AG04450 (cell line): ENCODE data around the gene IGFBP3. TPM values are rescaled to one million over a fixed set of nuclear protein-coding genes. Genes with fewer than 3 reads are reported as not detected.
A peak's percentile ranks its signal among the peaks of the same experiment; 100 is the strongest.

Experiments used
- CTCF ChIA-PET: fragments of 300-600, 350-600 bp; formaldehyde crosslinking; extraction: SDS; loops from one replicate; lab custom pipeline; 2022; ENCODE audit warnings: antibody characterized with exemption, inconsistent platforms; lab: Charles Lee
- POLR2A ChIA-PET: fragments of 350-600 bp; formaldehyde crosslinking; extraction: SDS; loops from one replicate; lab custom pipeline; 2021; ENCODE audit warnings: antibody characterized with exemption, inconsistent platforms; lab: Yijun Ruan, JAX
- DNase-seq: peaks from one replicate; pipeline ENCODE4 v3.0.0-alpha.2; 2011; ENCODE audit warnings: low read depth, low spot score
- H3K27ac ChIP-seq: one replicate; pipeline ENCODE4 v1.5.1; 2012; ENCODE audit warnings: low read depth, low read length, control low read depth
- H3K27me3 ChIP-seq: one replicate; pipeline ENCODE4 v1.6.0; 2012; ENCODE audit warnings: low read length; ENCODE audit not compliant: control insufficient read depth, insufficient read depth
- H3K4me3 ChIP-seq: 2 replicates; pipeline ENCODE4 v1.5.1; 2011; ENCODE audit warnings: mild to moderate bottlenecking, low read depth, low read length, control low read depth
- H3K9me3 ChIP-seq: 2 replicates; pipeline ENCODE4 v1.5.1; 2012; ENCODE audit warnings: low read length; ENCODE audit not compliant: control insufficient read depth, insufficient read depth
- polyA plus RNA-seq: library from polyadenylated mRNA; depleted of rRNA; stranded (reverse); fragments of >200 nt; gene quantifications from 2 replicates; pipeline ENCODE4 v1.2.3, GENCODE V29; 2011; rRNA removed
- TF ChIP-seq, protein P1 (sequence below): IDR thresholded peaks from 2 replicates; pipeline ENCODE4 v1.5.1; 2011; ENCODE audit warnings: low read depth, low read length, control low read depth, inconsistent platforms

The IGFBP3 gene
- polyA plus RNA-seq, 1 experiment, result 220 TPM

DNA sequence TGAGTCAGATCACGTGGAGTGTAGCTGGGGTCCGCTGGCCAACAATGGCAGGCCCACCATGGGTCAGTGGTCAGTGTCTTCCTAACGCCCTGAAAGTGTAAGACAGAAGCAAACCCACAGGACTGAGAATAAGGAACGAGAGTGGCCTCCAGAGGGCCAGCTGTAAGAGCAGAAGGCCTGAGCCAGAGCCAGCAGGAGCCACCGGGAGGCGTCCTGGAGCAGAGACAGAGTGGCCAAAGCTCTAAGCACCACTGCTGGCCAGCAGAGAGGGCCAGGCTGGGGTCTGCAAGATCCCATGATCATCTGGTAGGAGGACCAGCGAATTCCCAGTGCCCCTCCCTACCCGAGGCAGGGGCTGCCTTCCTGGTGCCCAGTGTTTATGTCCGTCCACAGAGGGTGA is 57.4 kb downstream of the IGFBP3 start:
- CTCF ChIA-PET, result no interaction called here
- H3K27ac ChIP-seq, result no peak overlapping the region
- H3K4me3 ChIP-seq, result no peak overlapping the region
- H3K27me3 ChIP-seq, result peaks cover 18% of the 10 kb centered on the region
- POLR2A ChIA-PET, result no interaction called here
- TF ChIP-seq, protein P1, sequence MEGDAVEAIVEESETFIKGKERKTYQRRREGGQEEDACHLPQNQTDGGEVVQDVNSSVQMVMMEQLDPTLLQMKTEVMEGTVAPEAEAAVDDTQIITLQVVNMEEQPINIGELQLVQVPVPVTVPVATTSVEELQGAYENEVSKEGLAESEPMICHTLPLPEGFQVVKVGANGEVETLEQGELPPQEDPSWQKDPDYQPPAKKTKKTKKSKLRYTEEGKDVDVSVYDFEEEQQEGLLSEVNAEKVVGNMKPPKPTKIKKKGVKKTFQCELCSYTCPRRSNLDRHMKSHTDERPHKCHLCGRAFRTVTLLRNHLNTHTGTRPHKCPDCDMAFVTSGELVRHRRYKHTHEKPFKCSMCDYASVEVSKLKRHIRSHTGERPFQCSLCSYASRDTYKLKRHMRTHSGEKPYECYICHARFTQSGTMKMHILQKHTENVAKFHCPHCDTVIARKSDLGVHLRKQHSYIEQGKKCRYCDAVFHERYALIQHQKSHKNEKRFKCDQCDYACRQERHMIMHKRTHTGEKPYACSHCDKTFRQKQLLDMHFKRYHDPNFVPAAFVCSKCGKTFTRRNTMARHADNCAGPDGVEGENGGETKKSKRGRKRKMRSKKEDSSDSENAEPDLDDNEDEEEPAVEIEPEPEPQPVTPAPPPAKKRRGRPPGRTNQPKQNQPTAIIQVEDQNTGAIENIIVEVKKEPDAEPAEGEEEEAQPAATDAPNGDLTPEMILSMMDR, result peak; percentile 25
- no peak for DNase-seq
- H3K9me3 ChIP-seq, result peaks cover 3% of the 10 kb centered on the region

Other genes starting within 250 kb of the IGFBP3 start
- gene CCDC201, start 48.2 kb downstream of the IGFBP3 start, polyA plus RNA-seq, result not detected in 2 replicates
- 0.07 TPM in 1 of 2 replicates, not detected in the other for gene IGFBP1, start 32.8 kb downstream of the IGFBP3 start, polyA plus RNA-seq